ENCODE results near the gene SFTPD.

DNA sequence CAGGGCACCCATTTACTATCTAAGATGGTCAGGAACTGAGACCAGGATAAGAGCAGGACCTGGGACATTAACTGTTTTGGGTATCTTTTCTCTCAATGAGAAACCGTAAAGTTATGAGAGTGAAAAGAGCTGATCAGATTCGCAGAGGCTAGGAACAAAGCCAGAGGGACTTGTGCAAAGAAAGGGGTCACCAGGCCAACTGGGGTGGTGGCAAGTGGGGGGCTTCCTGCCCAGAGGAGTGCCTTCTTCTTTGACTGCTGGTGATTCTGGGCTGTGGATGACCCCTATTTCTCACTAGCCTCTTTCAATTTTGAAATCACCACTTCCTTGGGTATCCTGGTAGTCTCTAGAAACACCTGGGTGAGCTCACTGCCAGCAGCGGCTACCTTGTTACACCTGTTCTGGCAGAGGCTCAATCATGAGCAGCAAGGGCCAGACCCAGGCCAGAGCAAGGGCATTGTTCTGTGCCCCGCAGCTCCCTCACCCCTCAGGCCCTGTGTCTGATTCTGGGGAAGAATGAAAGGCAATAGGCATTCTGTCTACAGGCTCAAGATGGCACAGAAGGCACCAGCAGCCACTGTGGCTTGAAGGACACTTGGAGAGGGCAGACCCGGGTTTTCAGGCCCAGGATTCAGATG lies 999 bp downstream of the SFTPD start:
- TF ChIP-seq SUZ12 (IDR thresholded peaks at IDR 0.05; ENCODE audit: extremely low read depth, insufficient read depth, insufficient read length) = no peak
- no peak for TF ChIP-seq ZNF274 (IDR thresholded peaks at IDR 0.05; ENCODE audit: low read depth, low read length)
- no peak for TF ChIP-seq YY1 (IDR thresholded peaks at IDR 0.05; ENCODE audit: insufficient read depth, insufficient read length)
